Right cardiac atrium (tissue), 5 donors: ENCODE measurements around the gene NCAPH2. TPM values are rescaled to one million over a fixed set of nuclear protein-coding genes. Genes with fewer than 3 reads are reported as not detected.

Source experiments
- ATAC-seq, 2 donors: fragments of 200-7000 bp; cut with Tn5 transposase; one replicate each; pipeline versions ENCODE4 v1.8.0 to v1.9.1; 2020; ENCODE audit warnings: moderate library complexity in 2 of 2, mild to moderate bottlenecking in 1 of 2
- DNase-seq, 3 donors: peaks; one replicate each; pipeline ENCODE4 v3.0.0-alpha.2; 2020
- H3K27ac ChIP-seq: one replicate; pipeline ENCODE4 v1.5.1; 2013; ENCODE audit warnings: mild to moderate bottlenecking, low read length, control low read depth, moderate library complexity
- H3K27me3 ChIP-seq: one replicate; pipeline ENCODE4 v1.6.1; 2013; ENCODE audit not compliant: control insufficient read depth, insufficient read depth
- H3K4me1 ChIP-seq: one replicate; pipeline ENCODE4 v1.6.1; 2013; ENCODE audit warnings: low read length; ENCODE audit not compliant: control insufficient read depth, insufficient read depth
- H3K4me3 ChIP-seq: one replicate; pipeline ENCODE4 v1.5.1; 2013; ENCODE audit warnings: low read length, control low read depth
- H3K9me3 ChIP-seq: one replicate; pipeline ENCODE4 v1.6.1; 2013; ENCODE audit warnings: low read length; ENCODE audit not compliant: control insufficient read depth
- WGBS: extraction: QIAGEN DNeasy Blood & Tissue Kit; methylation state at CpG from one replicate; pipeline ENCODE4 v1.1.7; 2013; 5-methylcytosine and 5-hydroxymethylcytosine counted together
- intact Hi-C, 4 donors: fragments of 100-400 bp; cut with DNase I; formaldehyde crosslinking; loops; one replicate each; pipeline versions ENCODE4 v1.11.0 to v1.14.0; 2022 to 2023
- polyA plus RNA-seq: library from polyadenylated mRNA; stranded (reverse); fragments of 200-250 nt; gene quantifications from one replicate; pipeline ENCODE4 v1.2.3, GENCODE V29; 2013
- total RNA-seq, 4 donors: library from RNA; stranded (reverse); fragmentation: NEBNext Ultra II Directional; extraction: Animal tissue kit (Norgen Biotek cat#: 25700); gene quantifications; one replicate each; pipeline ENCODE4 v1.2.1, GENCODE V29; 2021
- donor health status: healthy with polysubstance abuse.
- donor health status: DM: no; HTN: yes; CAD: no.
- donor health status: DM: no; HTN: no; CAD: no.
- donor health status: DM: no; HTN: yes; CAD: no; lungs with severe emphysema.
- donor health status: DM: yes; HTN: yes; CAD: no.

Gene NCAPH2
- total and polyA plus RNA-seq, 5 donors = 23.3 to 35.0 (median 28.9) TPM

DNA sequence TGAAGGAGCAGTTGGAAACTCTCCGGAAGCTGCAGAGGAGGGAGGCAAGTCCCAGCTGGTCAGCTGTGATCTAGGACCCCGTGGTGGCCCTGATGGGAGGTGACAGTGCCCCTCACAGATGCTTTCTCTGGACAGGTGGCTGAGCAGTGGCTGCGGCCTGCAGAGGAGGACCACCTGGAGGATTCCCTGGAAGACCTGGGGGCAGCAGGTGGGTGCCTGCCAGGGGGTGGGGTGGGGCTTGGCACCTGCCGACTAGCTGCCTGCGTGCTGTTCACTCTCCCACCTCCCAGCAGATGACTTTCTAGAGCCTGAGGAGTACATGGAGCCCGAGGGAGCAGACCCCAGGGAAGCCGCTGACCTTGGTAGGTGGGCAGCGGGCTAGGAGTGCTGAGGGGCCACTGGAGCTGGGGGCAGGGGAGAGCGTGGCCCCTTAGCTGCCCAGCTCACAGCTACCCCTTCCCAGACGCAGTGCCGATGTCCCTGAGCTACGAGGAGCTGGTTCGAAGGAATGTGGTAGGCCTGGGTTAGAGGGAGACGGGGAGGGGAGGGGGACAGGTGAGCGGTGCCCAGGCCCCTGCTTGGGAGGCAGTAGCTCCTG, 14.3 kb downstream of the NCAPH2 start:
- intact Hi-C loops = no loop called here
- H3K27ac ChIP-seq = no peak overlapping the region
- ATAC-seq = no peak

DNA sequence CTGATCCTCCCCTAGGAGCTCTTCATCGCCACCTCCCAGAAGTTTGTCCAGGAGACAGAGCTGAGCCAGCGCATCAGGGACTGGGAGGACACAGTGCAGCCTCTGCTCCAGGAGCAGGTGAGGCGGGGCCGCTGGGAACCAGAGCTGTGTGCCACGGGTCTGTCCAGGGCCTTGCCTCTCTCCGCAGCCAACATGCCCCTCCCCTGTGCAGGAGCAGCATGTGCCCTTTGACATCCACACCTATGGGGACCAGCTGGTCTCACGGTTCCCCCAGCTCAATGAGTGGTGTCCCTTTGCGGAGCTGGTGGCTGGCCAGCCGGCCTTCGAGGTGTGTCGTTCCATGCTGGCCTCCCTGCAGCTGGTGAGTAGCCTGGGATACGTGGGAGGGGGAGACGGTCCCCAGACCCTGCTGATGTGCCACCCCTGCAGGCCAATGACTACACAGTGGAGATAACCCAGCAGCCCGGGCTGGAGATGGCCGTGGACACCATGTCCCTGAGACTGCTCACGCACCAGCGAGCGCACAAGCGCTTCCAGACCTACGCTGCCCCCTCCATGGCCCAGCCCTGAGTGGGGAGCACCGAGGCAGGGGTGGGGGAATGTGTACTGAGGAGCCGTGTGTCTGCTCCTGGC, 14.9 kb downstream of the NCAPH2 start:
- Histone ChIP-seq H3K4me1 (no peaks in the 10 kb centered on the region), H3K9me3 (no peaks in the 10 kb centered on the region), H3K4me3 (no peak overlapping the region), H3K27ac (no peak overlapping the region), H3K27me3 (no peaks in the 10 kb centered on the region)
- DNase-seq = peak in 2 of 3 donors; percentile 48 to 56
- 86% methylated on average over 22 of the region's 22 CpGs for WGBS
- ATAC-seq = no peak
- intact Hi-C loops = no loop called here

More for the DNA sequence above, 14.3 kb downstream of the NCAPH2 start:
- Histone ChIP-seq H3K4me1 (no peaks in the 10 kb centered on the region), H3K4me3 (no peak overlapping the region), H3K27me3 (no peaks in the 10 kb centered on the region), H3K9me3 (no peaks in the 10 kb centered on the region)
- WGBS = 91% methylated on average over 15 of the region's 15 CpGs
- DNase-seq = peak in 2 of 3 donors; percentile 45 to 48

DNA sequence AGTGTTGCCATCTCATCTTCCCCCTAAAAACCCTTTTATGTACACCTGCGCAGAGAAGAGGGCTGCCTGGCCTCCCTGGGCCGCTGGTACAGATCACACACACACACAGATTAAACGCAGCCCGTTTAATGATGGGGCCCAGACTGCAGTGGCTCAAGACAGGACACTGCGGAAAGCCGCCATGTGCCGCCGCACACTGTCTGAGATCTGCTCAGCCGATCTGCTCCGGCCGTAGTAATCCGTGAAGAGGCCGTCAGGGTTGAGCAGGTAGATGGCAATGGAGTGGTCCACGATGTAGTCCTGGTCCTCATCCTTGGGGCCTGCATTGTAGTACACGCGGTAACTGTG, 15.4 kb downstream of the NCAPH2 start:
- Histone ChIP-seq H3K9me3 (no peaks in the 10 kb centered on the region), H3K4me1 (no peaks in the 10 kb centered on the region), H3K27ac (no peak overlapping the region), H3K4me3 (no peak overlapping the region), H3K27me3 (no peaks in the 10 kb centered on the region)
- intact Hi-C loops = no loop called here
- ATAC-seq = no peak
- DNase-seq = peak in 1 of 3 donors; percentile 56
- 91% methylated on average over 16 of the region's 16 CpGs for WGBS

DNA sequence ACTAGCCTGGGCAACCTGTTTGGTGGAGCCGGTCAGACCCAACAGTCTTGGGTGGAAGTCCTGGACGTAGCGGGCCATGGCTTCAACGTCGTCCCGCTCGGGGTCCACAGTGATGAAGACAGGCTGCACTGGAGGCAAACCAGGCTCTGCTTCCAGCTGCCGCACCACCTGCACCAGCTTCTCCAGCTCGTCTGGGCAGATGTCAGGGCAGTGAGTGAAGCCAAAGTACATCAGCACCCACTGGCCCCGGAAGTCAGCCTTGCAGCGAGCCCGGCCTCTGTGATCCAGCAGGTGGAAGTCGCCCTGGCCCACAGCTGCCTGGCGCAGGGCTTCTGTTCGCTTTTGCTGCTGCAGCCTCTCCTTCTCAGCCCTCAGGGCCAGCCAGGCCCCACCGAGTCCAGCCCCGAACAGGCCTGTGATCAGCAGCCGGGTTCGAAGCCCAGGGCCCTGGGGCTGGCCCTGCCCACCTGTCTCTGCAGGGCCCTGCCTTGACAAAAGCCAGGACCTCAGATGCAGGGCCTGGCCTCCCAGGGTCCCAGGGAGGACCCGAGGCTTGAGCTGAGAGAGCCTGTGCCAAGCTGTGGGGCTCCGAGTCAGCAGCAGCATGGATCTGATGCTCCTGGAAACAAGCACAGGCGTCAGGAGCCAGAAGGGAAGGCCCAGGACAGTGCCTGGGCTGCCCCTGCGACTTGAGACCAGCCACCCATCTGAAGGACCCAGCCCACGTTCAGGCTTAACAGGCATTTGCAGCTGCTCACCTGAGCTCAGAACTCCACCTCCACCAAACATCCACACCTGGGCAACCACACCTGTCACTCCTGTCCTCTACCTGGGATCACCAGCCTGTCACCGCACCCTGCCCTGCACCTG, 16.0 kb downstream of the NCAPH2 start:
- intact Hi-C loops = no loop called here
- peak in 2 of 3 donors; percentile 59 to 68 for DNase-seq
- H3K27ac ChIP-seq = no peak overlapping the region

DNA sequence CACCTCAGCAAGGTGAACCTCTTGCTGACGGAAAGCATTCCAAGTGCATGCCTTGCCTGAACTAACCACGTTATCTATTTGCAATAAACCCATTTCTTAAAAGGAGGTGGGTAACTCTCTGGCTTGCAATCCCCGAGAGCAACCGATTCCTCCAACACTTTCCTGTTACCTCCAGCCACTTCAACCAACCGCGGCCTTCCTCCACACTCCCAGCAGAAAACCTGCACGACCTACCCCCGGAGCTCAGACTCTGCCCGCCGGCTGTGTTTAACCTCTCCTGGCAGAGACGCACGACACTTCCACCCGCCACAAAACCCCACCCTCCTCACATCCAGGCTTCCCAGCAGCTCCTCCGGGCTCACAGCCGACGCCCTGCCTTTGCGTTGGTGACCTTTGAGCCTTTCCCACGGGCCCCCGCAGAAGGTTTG, 16.7 kb downstream of the NCAPH2 start:
- H3K4me3 ChIP-seq = peak overlapping the region; percentile 59
- no peaks in the 10 kb centered on the region for H3K4me1 ChIP-seq
- intact Hi-C loops = no loop called here
- no peaks in the 10 kb centered on the region for H3K27me3 ChIP-seq
- WGBS = 7% methylated on average over 19 of the region's 19 CpGs
- no peaks in the 10 kb centered on the region for H3K9me3 ChIP-seq
- no peak for DNase-seq
- peak in 1 of 2 donors; percentile 6 for ATAC-seq
- H3K27ac ChIP-seq = peak overlapping the region; percentile 78

More for the DNA sequence above, 16.0 kb downstream of the NCAPH2 start:
- WGBS = 82% methylated on average over 25 of the region's 25 CpGs
- Histone ChIP-seq H3K4me1 (no peaks in the 10 kb centered on the region), H3K4me3 (no peak overlapping the region), H3K27me3 (no peaks in the 10 kb centered on the region), H3K9me3 (no peaks in the 10 kb centered on the region)
- no peak for ATAC-seq

DNA sequence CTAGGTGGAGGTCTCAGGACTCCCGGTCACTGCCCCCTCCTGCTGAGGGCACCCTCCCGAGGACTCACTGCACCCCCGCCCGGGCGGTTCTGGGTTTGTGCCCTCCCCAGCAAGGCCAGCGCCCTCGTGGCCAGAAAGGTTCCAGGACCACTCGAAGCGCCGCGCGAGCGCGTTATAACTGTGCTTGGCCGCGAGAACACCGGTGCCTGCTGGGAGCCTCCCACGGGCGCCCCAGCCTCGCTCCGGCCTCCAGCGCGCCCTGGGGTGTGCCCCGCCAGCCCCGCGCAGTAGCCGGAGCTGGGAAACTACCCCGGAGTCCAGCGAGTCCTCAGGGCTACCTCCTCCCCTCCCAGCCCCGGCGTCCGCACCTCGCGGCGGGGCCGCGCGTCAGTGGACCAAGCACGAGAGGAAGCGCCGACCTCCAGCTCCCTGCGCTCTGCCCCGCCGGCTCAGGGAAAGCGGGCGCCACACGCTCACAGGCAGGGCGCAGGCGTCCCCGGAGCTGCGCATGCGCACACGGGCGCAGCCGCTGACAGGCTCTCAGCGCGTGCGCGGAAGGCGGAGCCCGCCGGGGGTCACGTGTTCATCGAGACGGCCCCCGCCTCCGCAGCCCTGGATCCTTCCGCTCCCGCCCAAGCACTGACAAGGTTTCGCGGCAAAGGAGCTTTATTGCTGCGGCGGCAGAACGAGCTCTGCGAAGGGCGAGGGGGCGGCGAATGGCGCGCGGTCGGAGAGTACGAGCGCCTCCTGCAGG, 17.3 kb downstream of the NCAPH2 start, which contains the start of gene SCO2:
TSS of gene SCO2 (minus strand) at position 495 of the 754 bp plus-strand sequence. CDS start 1,187 bp downstream, outside the sequence.
- no peaks in the 10 kb centered on the region for H3K9me3 ChIP-seq
- H3K4me3 ChIP-seq = peak within 1 kb of the TSS; percentile 64
- peak within 1 kb of the TSS; percentile 84 for H3K27ac ChIP-seq
- DNase-seq (peak; percentile 97 to 99 (median 99)), ATAC-seq (peak; percentile 71 to 74)
- under 1% methylated on average over 84 of the region's 84 CpGs for WGBS
- H3K4me1 ChIP-seq = no peaks in the 10 kb centered on the region
- intact Hi-C loops = no loop called here
- no peaks in the 10 kb centered on the region for H3K27me3 ChIP-seq

DNA sequence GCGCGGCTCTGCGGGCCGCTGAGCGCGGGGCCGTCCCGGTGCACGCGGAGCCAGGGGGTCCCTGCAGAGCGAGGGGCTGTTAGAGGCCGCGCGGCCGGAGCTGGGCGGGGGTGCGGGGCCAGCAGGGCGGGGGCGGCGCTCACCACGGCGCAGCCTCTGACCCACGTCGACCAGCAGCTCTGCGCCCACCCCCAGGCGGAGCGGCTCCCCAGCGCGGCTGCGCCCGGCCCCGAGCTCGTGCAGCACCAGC, 17.8 kb downstream of the NCAPH2 start:
- peak; percentile 8 to 23 for ATAC-seq

DNA sequence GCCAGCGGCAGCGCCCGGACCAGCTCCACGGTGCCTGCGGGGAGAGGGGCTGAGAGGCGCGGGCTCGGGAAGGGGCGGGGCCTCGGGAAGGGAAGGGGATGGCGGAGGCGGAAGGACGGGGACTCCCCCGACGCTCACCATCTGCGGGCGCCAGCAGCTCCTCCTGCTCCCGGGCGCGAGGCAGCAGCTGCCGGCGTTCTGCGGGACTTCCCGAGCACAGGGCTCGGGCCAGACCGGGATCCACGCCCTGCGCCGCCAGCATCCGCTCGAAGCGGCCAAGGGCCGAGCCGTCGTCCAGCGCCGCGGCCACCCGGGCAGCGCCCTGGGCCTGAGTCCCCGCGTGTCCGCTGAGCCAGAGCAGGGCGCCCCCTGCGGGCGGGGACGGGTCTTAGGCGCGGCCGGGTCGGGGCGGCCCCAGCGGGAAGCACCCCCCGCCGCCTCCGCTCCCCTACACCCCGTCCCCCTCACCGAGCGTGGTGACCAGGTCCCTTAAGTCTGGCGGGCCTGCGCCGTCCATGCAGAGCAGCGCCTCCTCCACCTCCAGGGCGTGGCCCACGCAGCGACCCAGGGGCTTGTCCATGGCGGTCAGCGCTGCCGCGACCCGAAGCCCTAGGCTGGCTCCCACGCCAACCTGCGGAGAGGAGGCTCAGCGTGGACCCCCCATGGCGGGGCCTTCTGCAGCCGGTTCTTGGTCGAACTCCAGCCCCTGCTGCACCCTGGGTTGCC, 18.2 kb downstream of the NCAPH2 start:
- intact Hi-C loops = no loop called here
- H3K9me3 ChIP-seq = no peaks in the 10 kb centered on the region
- no peaks in the 10 kb centered on the region for H3K4me1 ChIP-seq

More for the DNA sequence above, 17.8 kb downstream of the NCAPH2 start:
- Histone ChIP-seq H3K27me3 (no peaks in the 10 kb centered on the region), H3K27ac (peak overlapping the region; percentile 84), H3K4me1 (no peaks in the 10 kb centered on the region), H3K4me3 (peak overlapping the region; percentile 64), H3K9me3 (no peaks in the 10 kb centered on the region)
- no peak for DNase-seq
- intact Hi-C loops = no loop called here
- WGBS = under 1% methylated on average over 33 of the region's 33 CpGs

DNA sequence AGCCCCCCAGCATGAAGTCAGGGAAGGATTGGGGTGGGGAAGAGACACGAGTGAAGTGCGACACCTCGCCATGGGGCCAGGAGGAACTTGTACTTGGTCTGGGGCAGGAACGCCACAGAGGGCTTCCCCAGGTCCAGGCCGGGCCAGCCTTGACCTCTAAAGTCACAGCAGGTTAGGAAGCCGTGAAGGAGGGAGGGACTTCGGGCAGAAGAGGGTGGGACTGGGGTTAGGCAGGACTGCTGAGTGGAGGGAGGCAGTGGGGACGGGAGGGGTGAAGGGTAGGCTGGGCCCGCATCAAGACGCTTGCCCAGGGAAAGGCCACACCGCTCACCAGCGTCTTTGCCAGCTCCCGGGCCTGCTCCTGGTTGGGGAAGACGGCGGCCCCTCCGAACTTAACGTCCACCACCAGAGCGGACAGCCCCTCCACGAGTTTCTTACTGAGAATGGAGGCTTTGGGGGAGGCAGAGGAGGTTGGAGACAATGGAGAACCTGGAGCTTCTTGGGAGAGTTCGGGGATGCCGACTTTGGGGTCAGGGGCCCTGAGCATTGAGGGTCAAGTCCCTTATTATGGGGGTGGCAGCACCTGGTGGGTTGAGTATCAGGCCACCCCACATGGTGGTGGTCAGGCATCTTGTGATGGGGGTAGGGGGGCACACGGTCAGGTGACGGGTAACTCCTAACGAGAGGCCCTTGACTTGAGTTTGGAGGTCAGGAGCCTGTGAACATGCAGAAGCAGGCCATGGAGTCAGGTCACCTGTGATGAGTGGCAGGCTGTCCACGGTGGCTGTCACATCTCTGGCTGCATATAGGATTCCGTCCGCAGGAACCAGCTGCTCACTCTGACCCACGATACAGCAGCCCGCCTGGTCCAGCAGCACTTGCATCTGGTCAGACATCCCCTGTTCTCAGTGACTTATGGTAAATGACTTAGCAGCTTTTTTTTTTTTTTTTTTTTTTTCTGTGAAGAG, 19.1 kb downstream of the NCAPH2 start:
- Histone ChIP-seq H3K9me3 (no peaks in the 10 kb centered on the region), H3K27ac (peak overlapping the region; percentile 84), H3K4me3 (peak overlapping the region; percentile 64), H3K27me3 (no peaks in the 10 kb centered on the region), H3K4me1 (no peaks in the 10 kb centered on the region)
- 45% methylated on average over 29 of the region's 29 CpGs for WGBS
- DNase-seq = peak; percentile 76 to 87 (median 86)
- intact Hi-C loops = no loop called here
- peak; percentile 3 to 5 for ATAC-seq

More for the DNA sequence above, 18.2 kb downstream of the NCAPH2 start:
- DNase-seq = peak; percentile 85 to 95 (median 93)
- WGBS = under 1% methylated on average over 77 of the region's 77 CpGs
- H3K27me3 ChIP-seq = no peaks in the 10 kb centered on the region
- H3K27ac ChIP-seq = peak overlapping the region; percentile 84
- H3K4me3 ChIP-seq = peak overlapping the region; percentile 64
- peak; percentile 20 to 27 for ATAC-seq
